ENCODE data around the gene TAS2R14. TPM values are rescaled to one million over a fixed set of nuclear protein-coding genes. Genes with fewer than 3 reads are reported as not detected.

TAS2R14 gene
- total RNA-seq, 1 donor from 2014 or later: 1.7 TPM

GRCh38 chr12:10967409-10967808 lies 28.3 kb upstream of the TAS2R14 start:
- peaks cover under 1% of the 10 kb centered on the region for H3K9me3 Mint-ChIP-seq
- no peaks in the 10 kb centered on the region for H3K4me1 Mint-ChIP-seq
- TF ChIP-seq CTCF (conservative IDR thresholded peaks at IDR 0.05): no peak
- H3K27ac Mint-ChIP-seq (ENCODE audit: unreplicated experiment): no peak overlapping the region
- H3K4me3 Mint-ChIP-seq: no peak overlapping the region
- peaks cover 25% of the 10 kb centered on the region for H3K36me3 Mint-ChIP-seq (ENCODE audit: low read depth)
- H3K27me3 Mint-ChIP-seq (ENCODE audit: low read depth): no peaks in the 10 kb centered on the region
- DNase-seq (ENCODE audit: low read depth, low spot score): no peak

GRCh38 chr12:10966314-10966713 lies 27.3 kb upstream of the TAS2R14 start:
- Mint-ChIP-seq H3K36me3 (ENCODE audit: low read depth) (peaks cover 31% of the 10 kb centered on the region), H3K27ac (ENCODE audit: unreplicated experiment) (no peak overlapping the region), H3K4me1 (no peaks in the 10 kb centered on the region), H3K4me3 (no peak overlapping the region), H3K9me3 (peaks cover 2% of the 10 kb centered on the region), H3K27me3 (ENCODE audit: low read depth) (no peaks in the 10 kb centered on the region)
- DNase-seq (ENCODE audit: low read depth, low spot score): no peak
- TF ChIP-seq CTCF (conservative IDR thresholded peaks at IDR 0.05): no peak

- peaks cover 2% of the 10 kb centered on the region for H3K9me3 Mint-ChIP-seq
- TF ChIP-seq CTCF (conservative IDR thresholded peaks at IDR 0.05): no peak
- H3K36me3 Mint-ChIP-seq (ENCODE audit: low read depth): peaks cover 31% of the 10 kb centered on the region
- H3K4me3 Mint-ChIP-seq: no peak overlapping the region
- no peaks in the 10 kb centered on the region for H3K27me3 Mint-ChIP-seq (ENCODE audit: low read depth)
- H3K27ac Mint-ChIP-seq (ENCODE audit: unreplicated experiment): no peak overlapping the region
- H3K4me1 Mint-ChIP-seq: no peaks in the 10 kb centered on the region
- no peak for DNase-seq (ENCODE audit: low read depth, low spot score)
Observed at GRCh38 chr12:10965476-10965875, 26.4 kb upstream of the TAS2R14 start.

- Mint-ChIP-seq H3K27ac (ENCODE audit: unreplicated experiment) (no peak overlapping the region), H3K36me3 (ENCODE audit: low read depth) (peaks cover 46% of the 10 kb centered on the region), H3K4me1 (no peaks in the 10 kb centered on the region), H3K27me3 (ENCODE audit: low read depth) (no peaks in the 10 kb centered on the region), H3K9me3 (peaks cover 19% of the 10 kb centered on the region), H3K4me3 (no peak overlapping the region)
- TF ChIP-seq CTCF (conservative IDR thresholded peaks at IDR 0.05): no peak
- no peak for DNase-seq (ENCODE audit: low read depth, low spot score)
Observed at GRCh38 chr12:10960211-10960610, 21.1 kb upstream of the TAS2R14 start.

- no peak overlapping the region for H3K27ac Mint-ChIP-seq (ENCODE audit: unreplicated experiment)
- DNase-seq (ENCODE audit: low read depth, low spot score): no peak
- TF ChIP-seq CTCF (conservative IDR thresholded peaks at IDR 0.05): no peak
- no peak overlapping the region for H3K4me3 Mint-ChIP-seq
- H3K36me3 Mint-ChIP-seq (ENCODE audit: low read depth): peaks cover 50% of the 10 kb centered on the region
- H3K4me1 Mint-ChIP-seq: no peaks in the 10 kb centered on the region
- H3K9me3 Mint-ChIP-seq: peaks cover 21% of the 10 kb centered on the region
- H3K27me3 Mint-ChIP-seq (ENCODE audit: low read depth): no peaks in the 10 kb centered on the region
Observed at GRCh38 chr12:10959804-10960203, 20.7 kb upstream of the TAS2R14 start.

GRCh38 chr12:10957741-10958140 lies 18.7 kb upstream of the TAS2R14 start:
- no peak overlapping the region for H3K4me3 Mint-ChIP-seq
- no peaks in the 10 kb centered on the region for H3K27me3 Mint-ChIP-seq (ENCODE audit: low read depth)
- DNase-seq (ENCODE audit: low read depth, low spot score): no peak
- H3K36me3 Mint-ChIP-seq (ENCODE audit: low read depth): peaks cover 55% of the 10 kb centered on the region
- no peaks in the 10 kb centered on the region for H3K4me1 Mint-ChIP-seq
- no peak for TF ChIP-seq CTCF (conservative IDR thresholded peaks at IDR 0.05)
- no peak overlapping the region for H3K27ac Mint-ChIP-seq (ENCODE audit: unreplicated experiment)
- H3K9me3 Mint-ChIP-seq: peaks cover 34% of the 10 kb centered on the region
